Activated naive CD8-positive, alpha-beta T cell treated with anti-CD3 and anti-CD28 coated beads, Interleukin-2, amount 50 U/mL, for 24 hours (primary cell): ENCODE results near the gene KRTAP9-8.
"Not testable (repeated sequence)": the region's sequence is repeated elsewhere in the genome, so short reads cannot be mapped to it uniquely, and the experiment has no call there.

Experiments
- ATAC-seq: fragments of 150-1000 bp; cut with Tn5 transposase; one replicate; pipeline ENCODE4 v1.10.0; 2021
- DNase-seq: peaks from one replicate; pipeline ENCODE4 v3.0.0; 2021
- H3K27ac Mint-ChIP-seq: one replicate; pipeline ENCODE4 v1.8.0; 2021; ENCODE audit warnings: mild to moderate bottlenecking, mixed read lengths
- H3K27me3 Mint-ChIP-seq: one replicate; pipeline ENCODE4 v1.8.0; 2021; ENCODE audit warnings: mixed read lengths
- H3K36me3 Mint-ChIP-seq: one replicate; pipeline ENCODE4 v1.8.0; 2021; ENCODE audit warnings: low read depth, mixed read lengths
- H3K4me1 Mint-ChIP-seq: one replicate; pipeline ENCODE4 v1.8.0; 2021; ENCODE audit warnings: mixed read lengths
- H3K4me3 Mint-ChIP-seq: one replicate; pipeline ENCODE4 v1.8.0; 2021; ENCODE audit warnings: mild to moderate bottlenecking, moderate library complexity, mixed read lengths
- H3K9me3 Mint-ChIP-seq: one replicate; pipeline ENCODE4 v1.8.0; 2021; ENCODE audit warnings: mixed read lengths

Gene KRTAP9-8

GRCh38 chr17:41237116-41237515 is 683 bp upstream of the KRTAP9-8 start:
- H3K27me3 Mint-ChIP-seq, H3K4me3 Mint-ChIP-seq, DNase-seq, ATAC-seq, H3K36me3 Mint-ChIP-seq, H3K27ac Mint-ChIP-seq, H3K4me1 Mint-ChIP-seq, H3K9me3 Mint-ChIP-seq: not testable (repeated sequence)

- H3K36me3 Mint-ChIP-seq, result not testable (repeated sequence)
Observed at GRCh38 chr17:41246995-41247787, 9.4 kb downstream of the KRTAP9-8 start.

GRCh38 chr17:41249637-41250240 is 11.9 kb downstream of the KRTAP9-8 start, which contains the start of gene KRTAP9-4:
KRTAP9-4 (plus strand) TSS chr17:41249687; CDS start chr17:41249721, 34 bp downstream.
- not testable (repeated sequence) for H3K27me3 Mint-ChIP-seq, DNase-seq, H3K27ac Mint-ChIP-seq, H3K36me3 Mint-ChIP-seq, H3K9me3 Mint-ChIP-seq, H3K4me1 Mint-ChIP-seq, ATAC-seq, H3K4me3 Mint-ChIP-seq

More at GRCh38 chr17:41246995-41247787, 9.4 kb downstream of the KRTAP9-8 start:
- not testable (repeated sequence) for H3K4me1 Mint-ChIP-seq, H3K27me3 Mint-ChIP-seq, H3K9me3 Mint-ChIP-seq, H3K4me3 Mint-ChIP-seq, ATAC-seq, DNase-seq, H3K27ac Mint-ChIP-seq

GRCh38 chr17:41251261-41251660 is 13.5 kb downstream of the KRTAP9-8 start:
- no peak overlapping the region for H3K4me3 Mint-ChIP-seq
- ATAC-seq (no peak), DNase-seq (no peak)
- no peaks in the 10 kb centered on the region for H3K36me3 Mint-ChIP-seq
- no peak overlapping the region for H3K27ac Mint-ChIP-seq
- H3K4me1 Mint-ChIP-seq, result peaks cover 2% of the 10 kb centered on the region
- H3K27me3 Mint-ChIP-seq, result no peaks in the 10 kb centered on the region
- no peaks in the 10 kb centered on the region for H3K9me3 Mint-ChIP-seq

GRCh38 chr17:41254861-41255260 is 17.1 kb downstream of the KRTAP9-8 start:
- no peak for ATAC-seq
- Mint-ChIP-seq H3K27me3 (peaks cover 3% of the 10 kb centered on the region), H3K27ac (no peak overlapping the region), H3K4me3 (no peak overlapping the region), H3K36me3 (no peaks in the 10 kb centered on the region), H3K4me1 (peaks cover 2% of the 10 kb centered on the region), H3K9me3 (no peaks in the 10 kb centered on the region)
- no peak for DNase-seq

GRCh38 chr17:41255381-41256290 is 17.8 kb downstream of the KRTAP9-8 start, which contains the start of gene KRTAP9-9:
KRTAP9-9 (plus strand) TSS chr17:41255384.
- H3K27me3 Mint-ChIP-seq, H3K36me3 Mint-ChIP-seq, H3K4me3 Mint-ChIP-seq, H3K9me3 Mint-ChIP-seq, H3K27ac Mint-ChIP-seq, ATAC-seq, H3K4me1 Mint-ChIP-seq, DNase-seq: not testable (repeated sequence)

- no peaks in the 10 kb centered on the region for H3K9me3 Mint-ChIP-seq
- peaks cover 3% of the 10 kb centered on the region for H3K27me3 Mint-ChIP-seq
- H3K27ac Mint-ChIP-seq, result no peak overlapping the region
- ATAC-seq (no peak), DNase-seq (no peak)
- peaks cover 10% of the 10 kb centered on the region for H3K4me1 Mint-ChIP-seq
- no peaks in the 10 kb centered on the region for H3K36me3 Mint-ChIP-seq
- H3K4me3 Mint-ChIP-seq, result no peak overlapping the region
Observed at GRCh38 chr17:41256291-41256685, 18.5 kb downstream of the KRTAP9-8 start.

- no peaks in the 10 kb centered on the region for H3K36me3 Mint-ChIP-seq
- no peak for DNase-seq
- H3K27me3 Mint-ChIP-seq, result peaks cover 3% of the 10 kb centered on the region
- ATAC-seq, result no peak
- no peak overlapping the region for H3K27ac Mint-ChIP-seq
- H3K9me3 Mint-ChIP-seq, result no peaks in the 10 kb centered on the region
- no peak overlapping the region for H3K4me3 Mint-ChIP-seq
- peaks cover 10% of the 10 kb centered on the region for H3K4me1 Mint-ChIP-seq
Observed at GRCh38 chr17:41258406-41258805, 20.6 kb downstream of the KRTAP9-8 start.

- no peak overlapping the region for H3K4me3 Mint-ChIP-seq
- no peak overlapping the region for H3K27ac Mint-ChIP-seq
- peaks cover 10% of the 10 kb centered on the region for H3K4me1 Mint-ChIP-seq
- ATAC-seq, result no peak
- H3K9me3 Mint-ChIP-seq, result no peaks in the 10 kb centered on the region
- peaks cover 3% of the 10 kb centered on the region for H3K27me3 Mint-ChIP-seq
- H3K36me3 Mint-ChIP-seq, result no peaks in the 10 kb centered on the region
- DNase-seq, result no peak
Observed at GRCh38 chr17:41263212-41263611, 25.4 kb downstream of the KRTAP9-8 start.

GRCh38 chr17:41264599-41264998 is 26.8 kb downstream of the KRTAP9-8 start:
- Mint-ChIP-seq H3K27ac (no peak overlapping the region), H3K4me3 (no peak overlapping the region), H3K27me3 (no peaks in the 10 kb centered on the region), H3K4me1 (peaks cover 10% of the 10 kb centered on the region), H3K9me3 (no peaks in the 10 kb centered on the region), H3K36me3 (no peaks in the 10 kb centered on the region)
- no peak for DNase-seq
- ATAC-seq, result no peak

- no peak for ATAC-seq
- no peaks in the 10 kb centered on the region for H3K36me3 Mint-ChIP-seq
- DNase-seq, result no peak
- H3K4me3 Mint-ChIP-seq, result no peak within 1 kb of the TSS
- H3K27me3 Mint-ChIP-seq, result no peaks in the 10 kb centered on the region
- H3K27ac Mint-ChIP-seq, result no peak within 1 kb of the TSS
- peaks cover 9% of the 10 kb centered on the region for H3K4me1 Mint-ChIP-seq
- no peaks in the 10 kb centered on the region for H3K9me3 Mint-ChIP-seq
Observed at GRCh38 chr17:41265078-41265477, 27.3 kb downstream of the KRTAP9-8 start, which contains the start of gene KRTAP9-6. KRTAP9-6 (plus strand) TSS chr17:41265378; CDS start chr17:41265378, 0 bp downstream.

GRCh38 chr17:41267711-41268110 is 29.9 kb downstream of the KRTAP9-8 start:
- DNase-seq (no peak), ATAC-seq (no peak)
- Mint-ChIP-seq H3K9me3 (no peaks in the 10 kb centered on the region), H3K36me3 (no peaks in the 10 kb centered on the region), H3K27ac (no peak overlapping the region), H3K4me1 (no peaks in the 10 kb centered on the region), H3K4me3 (no peak overlapping the region), H3K27me3 (no peaks in the 10 kb centered on the region)

- not testable (repeated sequence) for H3K9me3 Mint-ChIP-seq, DNase-seq, H3K27ac Mint-ChIP-seq, ATAC-seq, H3K4me3 Mint-ChIP-seq, H3K36me3 Mint-ChIP-seq, H3K27me3 Mint-ChIP-seq, H3K4me1 Mint-ChIP-seq
Observed at GRCh38 chr17:41271323-41271722, 33.5 kb downstream of the KRTAP9-8 start.

GRCh38 chr17:41271858-41272257 is 34.1 kb downstream of the KRTAP9-8 start:
- Mint-ChIP-seq H3K27ac (no peak overlapping the region), H3K4me1 (no peaks in the 10 kb centered on the region), H3K4me3 (no peak overlapping the region), H3K27me3 (peaks cover 2% of the 10 kb centered on the region), H3K9me3 (no peaks in the 10 kb centered on the region), H3K36me3 (no peaks in the 10 kb centered on the region)
- no peak for DNase-seq
- no peak for ATAC-seq
